Fibroblast of pulmonary artery (primary cell): ENCODE results near the gene SYT14.

ENCODE experiments used
- DNase-seq: peaks from one replicate; pipeline ENCODE4 v3.0.0-alpha.2; 2010; ENCODE audit warnings: low read depth
- H3K4me3 ChIP-seq: replicated peaks from 2 replicates; pipeline ENCODE4 v1.5.1; 2011; ENCODE audit warnings: low read depth, mild to moderate bottlenecking, control low read depth, low read length, moderate library complexity
- CTCF ChIP-seq: IDR thresholded peaks from 2 replicates; pipeline ENCODE4 v1.5.1; 2011; ENCODE audit warnings: mild to moderate bottlenecking, control low read depth, low read length, inconsistent platforms; ENCODE audit errors: missing control alignments

The SYT14 gene

GRCh38 chr1:210053126-210053525 is 115.1 kb downstream of the SYT14 start:
- H3K4me3 ChIP-seq, result no peak overlapping the region
- TF ChIP-seq CTCF, result no peak
- no peak for DNase-seq

GRCh38 chr1:210057593-210057992 is 119.6 kb downstream of the SYT14 start:
- TF ChIP-seq CTCF, result no peak
- no peak overlapping the region for H3K4me3 ChIP-seq
- no peak for DNase-seq

GRCh38 chr1:210061992-210062391 is 124.0 kb downstream of the SYT14 start:
- DNase-seq, result no peak
- H3K4me3 ChIP-seq, result no peak overlapping the region
- no peak for TF ChIP-seq CTCF

GRCh38 chr1:210070531-210070930 is 132.5 kb downstream of the SYT14 start:
- no peak for TF ChIP-seq CTCF
- no peak overlapping the region for H3K4me3 ChIP-seq
- no peak for DNase-seq

GRCh38 chr1:210072129-210072528 is 134.1 kb downstream of the SYT14 start:
- no peak for TF ChIP-seq CTCF
- DNase-seq, result peak; percentile 12
- no peak overlapping the region for H3K4me3 ChIP-seq

GRCh38 chr1:210072896-210073504 is 135.0 kb downstream of the SYT14 start:
- H3K4me3 ChIP-seq, result no peak overlapping the region
- TF ChIP-seq CTCF, result no peak
- no peak for DNase-seq

GRCh38 chr1:210074904-210075303 is 136.9 kb downstream of the SYT14 start:
- no peak for DNase-seq
- no peak for TF ChIP-seq CTCF
- H3K4me3 ChIP-seq, result no peak overlapping the region
